ENCODE data around the gene C2CD2L. TPM values are rescaled to one million over a fixed set of nuclear protein-coding genes. Genes with fewer than 3 reads are reported as not detected.
"Not testable (repeated sequence)": the region's sequence is repeated elsewhere in the genome, so short reads cannot be mapped to it uniquely, and the experiment has no call there.

Gene C2CD2L
- total RNA-seq, 1 donor from 2014 or later, result 11.8 TPM

DNA sequence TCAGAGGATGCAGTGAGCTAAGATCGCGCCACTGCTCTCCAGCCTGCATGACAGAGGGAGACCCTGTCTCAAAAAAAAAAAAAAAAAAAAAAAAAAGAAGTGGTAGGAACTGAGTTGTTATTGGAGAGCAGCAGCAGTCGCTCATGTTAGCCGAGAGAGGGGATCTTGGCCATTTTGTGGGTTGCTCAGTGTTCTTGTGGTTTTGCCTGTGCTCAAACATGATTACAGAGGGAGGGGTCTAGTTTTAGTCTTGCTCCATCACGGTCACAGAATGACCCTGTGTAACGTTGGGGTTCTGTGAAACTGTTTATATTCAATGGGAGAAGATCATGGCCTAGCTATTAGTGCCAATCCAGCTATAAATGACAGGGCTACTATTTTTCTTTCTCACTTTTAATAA, 7.4 kb upstream of the C2CD2L start:
- TF ChIP-seq, protein P1, sequence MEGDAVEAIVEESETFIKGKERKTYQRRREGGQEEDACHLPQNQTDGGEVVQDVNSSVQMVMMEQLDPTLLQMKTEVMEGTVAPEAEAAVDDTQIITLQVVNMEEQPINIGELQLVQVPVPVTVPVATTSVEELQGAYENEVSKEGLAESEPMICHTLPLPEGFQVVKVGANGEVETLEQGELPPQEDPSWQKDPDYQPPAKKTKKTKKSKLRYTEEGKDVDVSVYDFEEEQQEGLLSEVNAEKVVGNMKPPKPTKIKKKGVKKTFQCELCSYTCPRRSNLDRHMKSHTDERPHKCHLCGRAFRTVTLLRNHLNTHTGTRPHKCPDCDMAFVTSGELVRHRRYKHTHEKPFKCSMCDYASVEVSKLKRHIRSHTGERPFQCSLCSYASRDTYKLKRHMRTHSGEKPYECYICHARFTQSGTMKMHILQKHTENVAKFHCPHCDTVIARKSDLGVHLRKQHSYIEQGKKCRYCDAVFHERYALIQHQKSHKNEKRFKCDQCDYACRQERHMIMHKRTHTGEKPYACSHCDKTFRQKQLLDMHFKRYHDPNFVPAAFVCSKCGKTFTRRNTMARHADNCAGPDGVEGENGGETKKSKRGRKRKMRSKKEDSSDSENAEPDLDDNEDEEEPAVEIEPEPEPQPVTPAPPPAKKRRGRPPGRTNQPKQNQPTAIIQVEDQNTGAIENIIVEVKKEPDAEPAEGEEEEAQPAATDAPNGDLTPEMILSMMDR (IDR thresholded peaks at IDR 0.05; ENCODE audit: insufficient read depth, low read length, poor library complexity, severe bottlenecking), result no peak
- Histone ChIP-seq H3K27me3 (ENCODE audit: control insufficient read depth, insufficient read depth, low read length) (no peaks in the 10 kb centered on the region), H3K4me3 (ENCODE audit: low read depth, low read length) (no peak overlapping the region), H3K36me3 (ENCODE audit: control insufficient read depth, insufficient read depth, low read length) (peaks cover 2% of the 10 kb centered on the region)
- no peak for DNase-seq (ENCODE audit: low read depth)

DNA sequence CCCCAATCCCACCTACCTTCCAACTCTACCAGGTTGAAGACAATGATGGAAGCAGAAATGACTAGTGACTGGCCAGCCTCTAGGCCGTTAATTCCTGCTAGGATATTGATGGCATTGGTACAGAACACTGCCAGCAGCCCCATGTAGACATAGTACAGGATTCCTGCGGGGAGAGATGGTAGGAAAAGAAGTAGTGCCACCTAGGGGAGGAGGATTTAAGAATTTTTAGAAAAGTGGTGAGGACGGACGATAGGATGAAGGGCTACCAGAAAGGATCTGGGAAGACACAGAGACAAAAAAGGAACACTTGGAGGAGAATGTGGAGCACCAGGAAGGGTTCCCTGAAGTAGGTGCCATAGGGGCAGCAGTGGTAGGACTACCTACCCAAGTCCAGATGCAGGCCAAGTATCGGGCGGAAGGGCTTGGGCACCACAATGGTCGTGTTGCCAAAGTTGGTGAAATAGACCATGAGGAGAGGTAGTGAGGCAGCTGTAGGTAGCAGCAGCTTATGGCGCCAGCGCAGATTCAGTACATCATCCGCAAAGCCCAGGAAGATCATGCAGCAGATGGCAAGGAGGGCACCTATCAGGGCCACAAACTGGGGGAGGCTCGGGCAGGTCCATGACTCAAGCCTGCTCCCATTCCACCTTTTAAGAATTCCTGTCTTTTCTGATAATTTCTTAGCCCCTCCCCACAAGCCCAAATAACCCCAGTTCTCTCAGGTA, 6.7 kb upstream of the C2CD2L start:
- DNase-seq (ENCODE audit: low read depth), result no peak
- Histone ChIP-seq H3K4me3 (ENCODE audit: low read depth, low read length) (peak overlapping the region; percentile 76), H3K27me3 (ENCODE audit: control insufficient read depth, insufficient read depth, low read length) (no peaks in the 10 kb centered on the region), H3K36me3 (ENCODE audit: control insufficient read depth, insufficient read depth, low read length) (peaks cover 2% of the 10 kb centered on the region)
- TF ChIP-seq, protein P1 (IDR thresholded peaks at IDR 0.05; ENCODE audit: insufficient read depth, low read length, poor library complexity, severe bottlenecking), result peak; percentile 64

DNA sequence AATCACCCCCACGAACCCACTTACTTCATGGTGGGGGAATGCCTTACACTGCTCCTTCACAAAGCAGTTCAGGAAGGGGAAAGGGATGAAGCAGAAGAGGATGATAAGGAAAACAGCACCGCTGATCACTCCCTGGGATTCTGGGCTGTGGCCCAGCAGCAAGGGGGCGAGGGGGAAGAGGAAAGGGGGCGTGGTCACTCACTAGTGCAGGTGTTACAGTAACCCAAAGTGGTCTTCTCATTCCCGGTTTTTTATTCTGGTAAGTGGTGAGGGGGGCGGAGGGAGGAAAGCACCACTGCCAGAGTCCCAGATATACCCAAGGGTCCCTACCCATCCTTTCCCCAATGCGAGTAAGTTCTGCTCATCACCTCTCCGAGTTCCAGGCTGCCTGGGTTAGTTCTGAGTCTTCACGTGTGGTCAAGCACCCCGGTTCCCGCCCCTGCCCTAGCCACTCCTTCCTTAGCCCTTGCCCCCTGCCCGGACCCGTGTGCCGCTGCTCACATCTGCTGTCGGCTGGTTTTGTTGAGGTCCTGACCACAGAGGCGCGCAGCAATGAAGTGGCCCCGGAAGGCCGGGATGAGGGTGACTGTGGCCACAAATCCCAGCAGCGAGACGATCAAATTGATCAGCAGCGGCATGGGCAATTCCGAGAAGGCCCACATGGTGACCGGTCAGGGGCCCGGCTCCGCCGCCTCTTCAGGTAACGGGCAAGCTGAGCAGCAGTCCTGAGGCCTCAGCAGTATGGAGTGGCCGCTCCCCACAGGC, 6.0 kb upstream of the C2CD2L start:
- H3K27me3 ChIP-seq (ENCODE audit: control insufficient read depth, insufficient read depth, low read length), result no peaks in the 10 kb centered on the region
- peaks cover 2% of the 10 kb centered on the region for H3K36me3 ChIP-seq (ENCODE audit: control insufficient read depth, insufficient read depth, low read length)
- DNase-seq (ENCODE audit: low read depth), result no peak
- peak overlapping the region; percentile 76 for H3K4me3 ChIP-seq (ENCODE audit: low read depth, low read length)
- TF ChIP-seq, protein P1 (IDR thresholded peaks at IDR 0.05; ENCODE audit: insufficient read depth, low read length, poor library complexity, severe bottlenecking), result no peak

DNA sequence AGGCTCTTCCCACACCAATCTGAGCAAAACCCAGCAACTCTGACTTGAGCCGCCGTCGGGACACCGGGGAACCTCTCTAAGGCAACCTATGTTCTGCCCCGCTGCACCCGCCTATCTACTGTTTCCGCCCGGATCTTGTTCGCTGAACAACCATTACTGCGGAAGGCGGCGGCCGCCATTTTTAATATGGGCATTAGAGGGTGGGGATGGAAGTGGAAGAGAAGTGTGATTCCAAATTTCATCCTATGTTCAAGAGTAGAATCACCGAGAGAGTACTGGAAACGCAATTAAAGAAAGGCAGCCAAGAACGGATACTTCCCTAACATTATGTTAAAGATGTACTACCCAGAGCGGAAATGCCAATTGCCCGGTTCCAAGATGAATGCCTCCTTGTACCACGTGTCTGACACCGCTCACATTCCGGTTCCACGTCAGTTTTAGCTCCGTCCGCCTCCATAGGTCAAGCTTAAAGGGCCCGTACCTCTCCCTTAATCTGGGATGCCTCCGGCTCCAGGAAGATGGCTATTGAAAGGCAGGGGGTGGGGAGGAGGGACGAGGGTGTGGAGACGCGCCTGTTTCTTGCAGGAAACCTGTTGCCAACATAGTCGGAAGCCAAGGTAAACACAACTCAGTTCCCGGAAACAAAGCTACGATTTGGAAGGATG, 5.3 kb upstream of the C2CD2L start, which contains the start of gene DPAGT1:
DPAGT1 (minus strand) TSS at position 95 of the 665 bp plus-strand sequence. CDS start 198 bp downstream, outside the sequence.
- Histone ChIP-seq H3K36me3 (ENCODE audit: control insufficient read depth, insufficient read depth, low read length) (peaks cover 2% of the 10 kb centered on the region), H3K4me3 (ENCODE audit: low read depth, low read length) (peak within 1 kb of the TSS; percentile 76), H3K27me3 (ENCODE audit: control insufficient read depth, insufficient read depth, low read length) (no peaks in the 10 kb centered on the region)
- DNase-seq (ENCODE audit: low read depth), result peak; percentile 85
- TF ChIP-seq, protein P1 (IDR thresholded peaks at IDR 0.05; ENCODE audit: insufficient read depth, low read length, poor library complexity, severe bottlenecking), result no peak

DNA sequence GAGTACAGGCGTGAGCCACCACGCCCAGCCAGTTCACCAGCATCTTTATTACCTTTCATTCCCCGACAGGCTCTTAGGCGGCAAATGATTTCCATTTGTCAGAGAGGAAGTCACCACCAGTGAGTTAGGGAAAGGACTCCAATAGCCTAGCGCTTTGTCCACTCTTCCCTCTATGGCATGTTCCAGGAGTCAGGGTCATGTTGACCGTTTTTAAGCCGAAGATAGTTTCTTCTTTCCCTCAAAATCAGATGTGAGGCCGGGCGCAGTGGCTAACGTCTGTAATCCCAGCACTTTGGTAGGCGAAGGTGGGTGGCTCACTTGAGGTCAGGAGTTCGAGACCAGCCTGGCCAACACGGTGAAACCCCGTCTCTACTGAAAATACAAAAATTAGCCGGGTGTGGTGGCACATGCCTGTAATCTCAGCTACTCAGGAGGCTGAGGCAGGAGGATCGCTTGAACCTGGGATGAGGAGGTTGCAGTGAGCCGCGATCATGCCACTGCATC, 3.9 kb upstream of the C2CD2L start:
- H3K36me3 ChIP-seq (ENCODE audit: control insufficient read depth, insufficient read depth, low read length); H3K27me3 ChIP-seq (ENCODE audit: control insufficient read depth, insufficient read depth, low read length); H3K4me3 ChIP-seq (ENCODE audit: low read depth, low read length); DNase-seq (ENCODE audit: low read depth): not testable (repeated sequence)

DNA sequence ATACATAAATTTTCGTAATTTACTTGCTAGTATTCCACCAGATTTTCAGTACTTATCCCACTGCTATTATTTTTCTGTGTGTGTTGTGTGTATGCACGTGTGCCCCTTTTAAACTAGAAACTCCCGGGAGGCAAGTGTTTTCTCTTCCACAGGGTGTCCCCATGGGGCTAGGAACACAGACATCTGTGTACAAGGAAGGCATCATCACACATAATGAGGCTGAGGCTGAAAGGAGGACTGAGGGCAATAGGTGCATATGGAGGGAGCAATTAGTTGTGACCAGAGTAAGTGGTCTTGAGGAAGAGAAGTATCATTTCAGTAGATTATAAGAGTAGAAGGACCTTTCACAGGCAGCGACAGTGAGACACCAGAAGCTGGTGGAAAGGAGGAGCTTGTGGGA, 3.4 kb upstream of the C2CD2L start:
- no peaks in the 10 kb centered on the region for H3K36me3 ChIP-seq (ENCODE audit: control insufficient read depth, insufficient read depth, low read length)
- no peak for DNase-seq (ENCODE audit: low read depth)
- H3K27me3 ChIP-seq (ENCODE audit: control insufficient read depth, insufficient read depth, low read length), result no peaks in the 10 kb centered on the region
- H3K4me3 ChIP-seq (ENCODE audit: low read depth, low read length), result no peak overlapping the region
- TF ChIP-seq, protein P1 (IDR thresholded peaks at IDR 0.05; ENCODE audit: insufficient read depth, low read length, poor library complexity, severe bottlenecking), result no peak
